ENCODE results near the gene OTX1. TPM values are rescaled to one million over a fixed set of nuclear protein-coding genes. Genes with fewer than 3 reads are reported as not detected.

Gene OTX1
- total RNA-seq, 1 experiment from 2014 or later = 13.1 TPM

- no peak for TF ChIP-seq ZBTB33 (IDR thresholded peaks at IDR 0.05; ENCODE audit: extremely low read depth, insufficient replicate concordance, low read length)
- TF ChIP-seq ZFX (IDR thresholded peaks at IDR 0.05) = no peak
- no peak for TF ChIP-seq SIN3A (IDR thresholded peaks at IDR 0.05; ENCODE audit: low read depth)
- no peak for TF ChIP-seq ATF3 (IDR thresholded peaks at IDR 0.05)
- TF ChIP-seq POLR2A (IDR thresholded peaks at IDR 0.05; ENCODE audit: borderline replicate concordance, extremely low read depth, insufficient read depth, insufficient read length) = no peak
- TF ChIP-seq ZNF274 (IDR thresholded peaks at IDR 0.05; ENCODE audit: low read depth, low read length) = no peak
Measured at GRCh38 chr2:63040586-63040985, 10.0 kb upstream of the OTX1 start (continued).

GRCh38 chr2:63041592-63041991 lies 9.0 kb upstream of the OTX1 start:
- POLR2A ChIA-PET = no interaction called here
- Histone ChIP-seq H3K9ac (ENCODE audit: low read length) (no peak overlapping the region), H3K4me2 (ENCODE audit: low read length) (no peak overlapping the region), H2AFZ (ENCODE audit: low read depth, low read length, poor library complexity, severe bottlenecking) (no peak overlapping the region), H3K4me1 (ENCODE audit: control insufficient read depth in 1 of 2, insufficient read depth in 2 of 2, low read length in 2 of 2) (no peaks in the 10 kb centered on the region), H3K4me3 (replicated peaks in 1 of 2; ENCODE audit: low read depth in 1 of 2, low read length in 2 of 2) (no peak overlapping the region), H3K27me3 (ENCODE audit: insufficient read depth, low read length) (no peaks in the 10 kb centered on the region), H3K79me2 (ENCODE audit: insufficient read depth, low read length) (no peaks in the 10 kb centered on the region), H3K9me2 (ENCODE audit: insufficient read depth) (no peaks in the 10 kb centered on the region), H4K20me1 (ENCODE audit: insufficient read depth) (0 out of 2 replicates have a peak, but pooled peaks cover 4% of the 10 kb centered on the region), H3K9me3 (ENCODE audit: control insufficient read depth in 1 of 2, insufficient read depth in 1 of 2, low read depth in 1 of 2, low read length in 2 of 2) (no peaks in the 10 kb centered on the region), H3K36me3 (ENCODE audit: control insufficient read depth in 1 of 2, insufficient read depth in 2 of 2, low read length in 2 of 2) (peaks cover 0 to 3% of the 10 kb centered on the region in 2 experiments; a peak in 1 of 4 replicates), H3K27ac (ENCODE audit: low read depth, low read length) (no peak overlapping the region)
- DNase-seq (ENCODE audit: low read depth, low spot score) (no peak), ATAC-seq (no peak)
- no peak for TF ChIP-seq POLR2A (IDR thresholded peaks at IDR 0.05; ENCODE audit: borderline replicate concordance, extremely low read depth, insufficient read depth, insufficient read length)
- no peak for TF ChIP-seq EZH2phosphoT487 (IDR thresholded peaks at IDR 0.05; ENCODE audit: borderline replicate concordance)
- no peak for TF ChIP-seq EZH2 (IDR thresholded peaks at IDR 0.05)
- no peak for TF ChIP-seq EGR1 (IDR thresholded peaks at IDR 0.05; ENCODE audit: low read depth)
- no peak for TF ChIP-seq SIN3A (IDR thresholded peaks at IDR 0.05; ENCODE audit: low read depth)
- TF ChIP-seq JUND (IDR thresholded peaks at IDR 0.05) = no peak
- TF ChIP-seq ELF1 (IDR thresholded peaks at IDR 0.05; ENCODE audit: borderline replicate concordance, low read depth) = no peak
- no peak for TF ChIP-seq TCF7L2 (IDR thresholded peaks at IDR 0.05; ENCODE audit: borderline replicate concordance, extremely low read depth, insufficient read depth, insufficient read length)
- no peak for TF ChIP-seq ATF3 (IDR thresholded peaks at IDR 0.05)
- no peak for TF ChIP-seq CTCF (IDR thresholded peaks at IDR 0.05 in 2 of 3, conservative IDR thresholded peaks at IDR 0.05 in 1 of 3; ENCODE audit: borderline replicate concordance in 1 of 3, insufficient read depth in 1 of 3, low read depth in 2 of 3, low read length in 2 of 3)
- TF ChIP-seq POLR2AphosphoS5 (IDR thresholded peaks at IDR 0.05; ENCODE audit: low read depth, low read length) = no peak
- TF ChIP-seq CBX3 (IDR thresholded peaks at IDR 0.05; ENCODE audit: low read depth) = no peak
- TF ChIP-seq YY1 (IDR thresholded peaks at IDR 0.05; ENCODE audit: extremely low read depth, insufficient replicate concordance, low read depth, low read length) = no peak
- TF ChIP-seq SRF (IDR thresholded peaks at IDR 0.05; ENCODE audit: low read depth) = no peak
- RAD21 ChIA-PET (ENCODE audit: low non-redundant PET in 1 of 2, low total read pairs in 2 of 2, uncharacterized antibody in 2 of 2, unreplicated experiment in 2 of 2) = no interaction called here
- BruUV-seq (replicated peaks) = no TSS peak
- intact Hi-C loops (cut with micrococcal nuclease) = no loop called here
- CTCF ChIA-PET = no interaction called here
